Bone marrow (tissue), 2 donors: ENCODE measurements around the gene WDFY2.

ENCODE experiments used
- DNase-seq, 2 donors: peaks; one replicate each; lab custom pipeline; 2025; lab: John Stamatoyannopoulos, UW

Gene WDFY2

GRCh38 chr13:51601601-51602565, 17.6 kb downstream of the WDFY2 start:
- DNase-seq: peak in 1 of 2 donors; percentile 49

DNA sequence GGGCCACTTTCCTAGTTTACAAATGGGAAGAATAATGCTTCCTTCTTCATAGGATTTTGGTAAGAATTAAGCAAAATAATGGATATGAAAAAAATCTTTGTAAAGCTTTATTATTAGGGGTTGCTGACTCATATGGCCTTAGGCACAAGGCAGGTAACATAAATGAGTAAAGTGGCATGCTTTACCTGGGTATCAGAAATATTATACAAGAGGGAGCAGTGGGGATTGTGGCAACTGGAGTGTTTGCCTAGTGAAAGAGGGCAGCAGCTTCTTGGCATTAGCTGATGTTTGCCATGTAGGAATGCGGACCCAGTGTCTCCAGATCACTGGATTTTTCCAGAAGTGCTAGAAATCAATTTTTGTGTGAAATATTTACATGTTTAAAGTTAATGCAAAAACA, 19.5 kb downstream of the WDFY2 start:
- no peak for DNase-seq

DNA sequence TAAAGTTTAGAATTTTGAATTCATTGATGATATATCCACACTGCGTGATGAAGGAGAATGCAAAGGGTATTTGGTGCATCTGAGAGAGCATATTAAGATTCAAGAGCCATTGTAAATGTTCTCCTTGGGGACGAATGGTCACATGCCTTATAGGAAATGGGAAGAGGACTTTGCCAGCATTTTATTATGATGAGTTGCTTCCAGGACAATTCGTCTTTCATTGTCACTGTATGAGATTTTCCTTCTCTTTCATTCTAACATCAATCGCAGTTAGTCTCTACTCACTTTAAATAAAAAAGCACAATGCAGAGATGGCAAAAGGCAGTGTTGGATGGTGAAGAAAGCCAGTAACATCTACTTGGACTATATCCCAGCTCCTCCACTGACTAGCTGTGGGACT, 21.4 kb downstream of the WDFY2 start:
- DNase-seq: no peak

DNA sequence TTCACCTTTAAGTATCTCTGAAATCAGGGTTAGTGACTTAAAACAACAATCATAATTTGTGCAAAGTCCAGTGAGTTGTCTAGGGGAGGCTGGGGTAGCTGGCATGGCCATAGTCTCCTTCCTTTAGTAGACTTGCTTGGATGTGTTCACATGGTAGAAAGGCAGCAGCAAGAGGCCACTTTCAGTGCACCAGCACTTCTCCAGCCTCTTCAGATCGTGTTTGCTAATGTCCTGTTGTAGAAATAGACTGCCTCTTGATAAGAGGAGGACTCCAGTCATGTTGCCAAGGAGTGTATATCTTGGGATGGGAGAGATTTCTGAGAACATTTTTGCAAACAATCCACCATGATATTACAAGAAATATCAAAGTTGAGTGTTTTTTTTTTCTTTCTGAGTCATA, 22.9 kb downstream of the WDFY2 start:
- no peak for DNase-seq

DNA sequence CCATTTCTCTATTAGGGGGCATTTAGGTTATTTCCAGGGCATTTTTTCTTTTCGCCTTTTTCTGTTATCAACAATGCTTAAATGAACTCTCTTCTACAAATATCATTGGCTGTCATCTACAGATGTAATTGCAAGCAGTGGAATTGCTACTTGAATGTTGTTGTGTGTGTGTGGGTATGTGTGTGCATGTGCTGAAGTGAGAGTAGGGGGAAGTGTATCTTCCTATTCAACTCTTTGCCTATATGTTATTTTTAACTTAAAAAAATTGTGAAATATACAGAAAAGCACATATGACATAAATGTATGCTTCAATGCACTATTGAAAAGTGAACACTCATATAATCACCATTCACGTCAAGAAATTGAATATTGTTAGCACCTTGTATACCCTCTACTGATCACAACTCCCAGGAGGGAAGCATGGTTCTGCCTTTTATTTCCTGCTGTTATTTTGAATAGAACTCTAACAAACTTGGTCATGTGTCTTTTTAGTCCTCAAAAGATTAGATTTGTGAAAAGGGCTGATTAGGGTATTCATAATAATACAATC, 24.7 kb downstream of the WDFY2 start:
- no peak for DNase-seq

DNA sequence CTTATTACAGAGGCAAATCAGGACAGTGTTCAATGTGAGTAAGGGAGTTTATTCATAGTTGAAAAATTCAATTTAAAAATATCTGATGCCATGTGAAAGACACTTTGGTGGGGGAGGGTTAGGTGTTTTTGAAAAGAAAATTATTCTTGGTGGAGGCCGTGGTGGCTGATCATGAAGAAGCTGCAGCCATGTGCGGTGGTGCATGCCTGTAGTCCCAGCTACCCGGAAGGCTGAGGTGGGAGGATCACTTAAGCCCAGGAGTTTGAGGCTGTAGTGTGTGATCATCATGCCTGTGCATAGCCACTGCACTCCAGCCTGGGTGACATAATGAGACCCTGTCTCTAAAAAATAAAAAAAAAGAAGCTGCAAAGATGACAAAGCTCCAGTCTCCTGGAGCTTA, 28.6 kb downstream of the WDFY2 start:
- no peak for DNase-seq

GRCh38 chr13:51613535-51613934, 29.3 kb downstream of the WDFY2 start:
- DNase-seq: no peak

- DNase-seq: peak in 1 of 2 donors; percentile 79
Measured at GRCh38 chr13:51614350-51614786, 30.1 kb downstream of the WDFY2 start.

- no peak for DNase-seq
Measured at GRCh38 chr13:51618626-51619025, 34.4 kb downstream of the WDFY2 start.

DNA sequence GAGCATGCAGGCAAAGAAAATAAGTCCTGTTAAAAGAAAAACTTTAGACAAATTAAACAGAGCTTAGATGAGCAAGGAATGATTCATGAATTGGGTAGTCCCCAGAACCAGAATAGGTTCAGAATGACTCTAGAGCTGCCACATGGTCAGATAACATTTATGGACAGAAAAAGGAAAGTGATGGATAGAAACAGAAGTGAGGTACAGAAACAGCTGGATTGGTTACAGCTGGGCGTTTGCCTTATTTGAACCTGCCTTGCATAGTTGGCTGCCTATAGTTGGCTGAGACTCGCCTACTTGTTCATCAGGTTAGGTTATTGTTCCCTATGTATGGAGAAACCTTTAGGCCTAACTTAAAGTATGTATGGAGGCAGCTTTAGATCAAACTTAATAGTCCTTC, 35.4 kb downstream of the WDFY2 start:
- no peak for DNase-seq

- no peak for DNase-seq
Measured at GRCh38 chr13:51620165-51620983, 36.1 kb downstream of the WDFY2 start.

- DNase-seq: no peak
Measured at GRCh38 chr13:51621602-51622001, 37.3 kb downstream of the WDFY2 start.

- peak in 1 of 2 donors; percentile 27 for DNase-seq
Measured at GRCh38 chr13:51623473-51623872, 39.2 kb downstream of the WDFY2 start.

DNA sequence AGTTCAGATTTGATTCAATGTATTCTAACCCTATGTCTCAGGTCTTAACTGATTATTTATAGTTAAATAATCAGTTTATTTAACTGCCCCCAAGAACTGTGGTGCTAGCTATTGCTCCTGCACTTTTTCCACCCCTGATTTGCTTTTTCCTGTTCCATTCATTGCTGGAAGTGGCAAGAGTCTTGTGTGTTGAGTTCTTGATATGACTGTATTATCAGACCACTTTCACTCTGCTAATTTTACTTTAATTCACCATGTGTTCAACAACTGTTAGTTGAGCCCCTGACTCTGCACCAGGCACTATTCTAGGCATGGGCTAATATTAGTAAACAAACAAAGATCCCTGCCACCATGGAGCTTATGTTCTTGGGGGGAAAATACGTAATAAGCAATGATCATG, 39.9 kb downstream of the WDFY2 start:
- DNase-seq: no peak

DNA sequence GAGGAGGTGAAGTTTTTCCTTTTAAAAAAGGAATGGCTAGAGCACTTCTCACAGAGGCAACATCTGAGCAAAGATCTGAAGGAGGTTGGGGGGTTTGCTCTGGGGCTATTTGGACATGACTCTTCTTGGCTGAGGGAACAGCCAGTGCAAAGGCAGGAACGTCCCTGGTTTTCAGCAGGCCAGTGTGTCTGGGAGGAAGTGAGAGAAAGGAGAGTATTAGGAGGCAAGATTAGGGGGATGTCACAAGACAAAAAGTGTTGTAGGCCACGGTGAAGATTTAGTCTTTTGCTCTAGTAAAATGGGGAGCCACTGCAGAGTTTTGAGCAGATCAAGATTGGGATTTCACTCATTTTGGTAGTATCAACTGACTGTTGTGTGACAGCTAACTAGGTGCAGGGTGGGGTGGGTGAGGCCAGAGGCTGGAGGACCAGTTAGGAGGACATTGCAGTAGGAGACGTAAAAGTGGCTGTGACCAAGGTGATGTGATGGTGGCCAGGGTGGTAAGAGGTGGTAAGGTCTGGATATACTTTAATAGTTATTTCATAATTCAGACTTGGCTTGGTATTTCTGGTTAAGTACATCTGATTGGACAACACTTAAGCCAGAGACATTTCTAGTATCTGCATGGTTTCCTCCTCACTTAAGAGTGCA, 40.6 kb downstream of the WDFY2 start:
- no peak for DNase-seq

- DNase-seq: no peak
Measured at GRCh38 chr13:51625555-51626345, 41.5 kb downstream of the WDFY2 start.

- no peak for DNase-seq
Measured at GRCh38 chr13:51626749-51627148, 42.5 kb downstream of the WDFY2 start.

- no peak for DNase-seq
Measured at GRCh38 chr13:51628059-51628852, 44.0 kb downstream of the WDFY2 start.

- no peak for DNase-seq
Measured at GRCh38 chr13:51629491-51630287, 45.4 kb downstream of the WDFY2 start.

GRCh38 chr13:51630288-51630615, 46.0 kb downstream of the WDFY2 start:
- no peak for DNase-seq
